ACC112 (cell line): Measurements from ENCODE around the gene MMRN1.

Source experiments
- H2AFZ ChIP-seq: fragments of 200-600 bp; sonication (generic); one replicate; pipeline ENCODE4 v1.6.0; 2017; ENCODE audit warnings: antibody characterized with exemption, low read length; ENCODE audit not compliant: unreplicated experiment
- H3K27ac ChIP-seq: fragments of 200-600 bp; sonication (generic); 2 replicates; pipeline ENCODE4 v1.5.1; 2014; ENCODE audit warnings: low read depth, mild to moderate bottlenecking, antibody characterized with exemption, low read length, moderate library complexity
- H3K27me3 ChIP-seq: fragments of 200-600 bp; sonication (generic); 2 replicates; pipeline ENCODE4 v1.6.1; 2014; ENCODE audit warnings: mild to moderate bottlenecking, antibody characterized with exemption, low read length, moderate library complexity, mixed read lengths; ENCODE audit not compliant: insufficient read depth
- H3K36me3 ChIP-seq: fragments of 200-600 bp; sonication (generic); 2 replicates; pipeline ENCODE4 v1.6.1; 2016; ENCODE audit warnings: mild to moderate bottlenecking, antibody characterized with exemption, low read length, moderate library complexity, mixed read lengths; ENCODE audit not compliant: insufficient read depth
- H3K4me1 ChIP-seq: fragments of 200-600 bp; sonication (generic); one replicate; pipeline ENCODE4 v1.6.1; 2016; ENCODE audit warnings: low read length, mixed read lengths; ENCODE audit not compliant: insufficient read depth, unreplicated experiment, control insufficient read depth
- H3K4me3 ChIP-seq: fragments of 200-600 bp; sonication (generic); 2 replicates; pipeline ENCODE4 v1.5.1; 2014; ENCODE audit warnings: mild to moderate bottlenecking, low read depth, low read length
- H3K79me2 ChIP-seq: fragments of 200-600 bp; sonication (generic); one replicate; pipeline ENCODE4 v1.6.0; 2016; ENCODE audit warnings: low read length; ENCODE audit not compliant: control insufficient read depth, unreplicated experiment, insufficient read depth

Gene MMRN1, protein sequence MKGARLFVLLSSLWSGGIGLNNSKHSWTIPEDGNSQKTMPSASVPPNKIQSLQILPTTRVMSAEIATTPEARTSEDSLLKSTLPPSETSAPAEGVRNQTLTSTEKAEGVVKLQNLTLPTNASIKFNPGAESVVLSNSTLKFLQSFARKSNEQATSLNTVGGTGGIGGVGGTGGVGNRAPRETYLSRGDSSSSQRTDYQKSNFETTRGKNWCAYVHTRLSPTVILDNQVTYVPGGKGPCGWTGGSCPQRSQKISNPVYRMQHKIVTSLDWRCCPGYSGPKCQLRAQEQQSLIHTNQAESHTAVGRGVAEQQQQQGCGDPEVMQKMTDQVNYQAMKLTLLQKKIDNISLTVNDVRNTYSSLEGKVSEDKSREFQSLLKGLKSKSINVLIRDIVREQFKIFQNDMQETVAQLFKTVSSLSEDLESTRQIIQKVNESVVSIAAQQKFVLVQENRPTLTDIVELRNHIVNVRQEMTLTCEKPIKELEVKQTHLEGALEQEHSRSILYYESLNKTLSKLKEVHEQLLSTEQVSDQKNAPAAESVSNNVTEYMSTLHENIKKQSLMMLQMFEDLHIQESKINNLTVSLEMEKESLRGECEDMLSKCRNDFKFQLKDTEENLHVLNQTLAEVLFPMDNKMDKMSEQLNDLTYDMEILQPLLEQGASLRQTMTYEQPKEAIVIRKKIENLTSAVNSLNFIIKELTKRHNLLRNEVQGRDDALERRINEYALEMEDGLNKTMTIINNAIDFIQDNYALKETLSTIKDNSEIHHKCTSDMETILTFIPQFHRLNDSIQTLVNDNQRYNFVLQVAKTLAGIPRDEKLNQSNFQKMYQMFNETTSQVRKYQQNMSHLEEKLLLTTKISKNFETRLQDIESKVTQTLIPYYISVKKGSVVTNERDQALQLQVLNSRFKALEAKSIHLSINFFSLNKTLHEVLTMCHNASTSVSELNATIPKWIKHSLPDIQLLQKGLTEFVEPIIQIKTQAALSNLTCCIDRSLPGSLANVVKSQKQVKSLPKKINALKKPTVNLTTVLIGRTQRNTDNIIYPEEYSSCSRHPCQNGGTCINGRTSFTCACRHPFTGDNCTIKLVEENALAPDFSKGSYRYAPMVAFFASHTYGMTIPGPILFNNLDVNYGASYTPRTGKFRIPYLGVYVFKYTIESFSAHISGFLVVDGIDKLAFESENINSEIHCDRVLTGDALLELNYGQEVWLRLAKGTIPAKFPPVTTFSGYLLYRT

DNA sequence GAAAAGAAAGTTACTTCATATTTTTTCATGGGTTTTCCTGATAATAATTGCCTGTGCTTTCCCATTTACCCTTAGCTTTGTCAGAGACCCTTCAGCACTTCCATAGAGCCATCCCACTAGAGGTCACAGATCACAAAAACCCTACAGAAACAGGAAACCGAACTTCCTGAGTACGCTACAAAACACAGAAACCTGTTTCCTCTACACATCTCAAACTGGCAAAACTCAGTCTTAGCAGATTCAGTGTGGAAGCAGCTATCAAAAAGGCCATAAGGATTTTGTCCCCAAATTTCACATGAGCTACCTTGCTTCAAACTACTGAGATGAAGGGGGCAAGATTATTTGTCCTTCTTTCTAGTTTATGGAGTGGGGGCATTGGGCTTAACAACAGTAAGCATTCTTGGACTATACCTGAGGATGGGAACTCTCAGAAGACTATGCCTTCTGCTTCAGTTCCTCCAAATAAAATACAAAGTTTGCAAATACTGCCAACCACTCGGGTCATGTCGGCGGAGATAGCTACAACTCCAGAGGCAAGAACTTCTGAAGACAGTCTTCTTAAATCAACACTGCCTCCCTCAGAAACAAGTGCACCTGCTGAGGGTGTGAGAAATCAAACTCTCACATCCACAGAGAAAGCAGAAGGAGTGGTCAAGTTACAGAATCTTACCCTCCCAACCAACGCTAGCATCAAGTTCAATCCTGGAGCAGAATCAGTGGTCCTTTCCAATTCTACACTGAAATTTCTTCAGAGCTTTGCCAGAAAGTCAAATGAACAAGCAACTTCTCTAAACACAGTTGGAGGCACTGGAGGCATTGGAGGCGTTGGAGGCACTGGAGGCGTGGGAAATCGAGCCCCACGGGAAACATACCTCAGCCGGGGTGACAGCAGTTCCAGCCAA lies at the start of gene MMRN1:
Gene MMRN1 (plus strand): TSS at position 206 of the 902 bp plus-strand sequence. CDS start 118 bp downstream, at position 324.
- no peaks in the 10 kb centered on the region for H3K79me2 ChIP-seq
- no peaks in the 10 kb centered on the region for H3K4me1 ChIP-seq
- H3K36me3 ChIP-seq: no peaks in the 10 kb centered on the region
- H2AFZ ChIP-seq: no peak within 1 kb of the TSS
- peaks cover 40% of the 10 kb centered on the region; the same call in 1 of the 2 replicates for H3K27me3 ChIP-seq
- no peak within 1 kb of the TSS for H3K4me3 ChIP-seq
- H3K27ac ChIP-seq: no peak within 1 kb of the TSS

DNA sequence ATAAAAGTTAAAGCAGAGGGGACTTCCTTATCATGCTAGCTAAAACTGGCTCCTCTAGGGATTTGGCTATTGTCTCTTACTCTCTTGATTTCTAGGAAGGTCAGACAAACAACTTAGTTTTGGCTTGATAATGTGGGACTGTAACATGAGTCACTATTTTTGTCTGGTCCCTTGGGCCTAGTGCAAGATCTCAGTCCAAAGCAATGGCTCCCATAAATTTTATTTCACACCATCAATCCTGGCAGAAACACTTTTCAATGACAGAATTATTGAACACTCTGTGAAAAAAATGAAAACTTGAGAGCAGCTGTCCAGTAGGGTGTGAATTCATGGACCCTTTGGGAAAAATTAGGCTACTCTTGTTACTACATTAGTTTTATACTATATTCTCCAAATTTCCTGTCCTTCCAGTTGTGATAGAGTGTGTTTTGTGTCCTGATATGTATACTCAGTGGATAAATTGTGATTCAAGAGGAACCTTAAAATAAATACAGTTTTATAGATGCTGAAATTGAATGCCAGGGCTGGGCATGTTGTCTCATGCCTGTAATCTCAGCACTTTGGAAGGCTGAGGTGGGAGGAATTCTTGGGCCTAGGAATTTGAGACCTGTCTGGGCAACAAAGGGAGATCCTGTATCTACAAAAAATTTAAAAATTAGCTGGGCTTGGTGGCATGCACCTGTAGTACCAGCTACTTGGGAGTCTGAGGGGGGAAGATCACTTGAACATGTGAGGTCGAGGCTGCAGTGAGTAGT lies 46.9 kb upstream of the MMRN1 start:
- Histone ChIP-seq H3K4me3 (no peak overlapping the region), H3K27me3 (no peaks in the 10 kb centered on the region; the same call in 1 of the 2 replicates), H3K27ac (no peak overlapping the region), H3K79me2 (no peaks in the 10 kb centered on the region), H3K36me3 (no peaks in the 10 kb centered on the region), H3K4me1 (no peaks in the 10 kb centered on the region), H2AFZ (no peak overlapping the region)

DNA sequence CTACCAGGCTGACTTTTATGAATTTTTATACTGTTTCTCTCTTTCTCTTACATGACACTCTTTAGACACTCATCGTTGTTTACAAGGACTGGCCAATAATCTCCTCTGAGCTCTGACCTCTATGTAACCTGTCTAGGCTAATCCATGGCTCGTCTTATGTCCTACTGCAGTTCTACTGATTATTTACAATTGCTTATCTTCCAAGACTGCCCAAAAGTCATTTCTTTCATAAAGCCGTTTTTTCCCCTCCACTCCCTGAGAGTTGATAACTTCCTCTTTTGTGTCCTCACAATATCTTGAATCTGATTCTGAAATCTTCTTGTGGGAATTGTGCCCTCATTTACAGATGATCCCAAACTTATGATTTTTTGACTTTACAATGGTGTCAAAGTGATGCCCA lies 39.4 kb upstream of the MMRN1 start:
- Histone ChIP-seq H2AFZ (no peak overlapping the region), H3K27ac (no peak overlapping the region), H3K79me2 (no peaks in the 10 kb centered on the region), H3K36me3 (no peaks in the 10 kb centered on the region), H3K4me3 (no peak overlapping the region), H3K27me3 (no peaks in the 10 kb centered on the region), H3K4me1 (no peaks in the 10 kb centered on the region)

DNA sequence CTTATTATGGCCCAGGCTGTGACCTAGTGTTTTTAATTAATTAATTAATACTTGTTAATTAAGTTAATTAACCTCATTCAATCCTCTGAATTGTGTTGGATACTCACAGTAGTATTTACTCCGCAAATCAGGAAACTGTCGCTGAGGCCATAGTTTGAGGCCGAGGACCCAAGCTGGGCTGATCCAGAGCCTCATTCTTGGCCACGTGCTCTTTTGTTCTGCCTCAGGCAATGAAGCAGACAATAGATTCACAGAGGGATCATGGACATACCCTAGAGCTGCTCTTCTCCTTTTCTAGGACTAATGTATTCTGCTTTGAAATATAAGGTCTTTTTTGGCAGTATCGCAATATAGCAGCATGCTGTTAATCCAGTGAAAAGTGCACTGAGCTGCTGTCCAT lies 33.7 kb upstream of the MMRN1 start:
- peaks cover 17% of the 10 kb centered on the region for H3K27me3 ChIP-seq
- H3K27ac ChIP-seq: no peak overlapping the region
- H2AFZ ChIP-seq: no peak overlapping the region
- no peaks in the 10 kb centered on the region for H3K79me2 ChIP-seq
- H3K4me1 ChIP-seq: no peaks in the 10 kb centered on the region
- no peak overlapping the region for H3K4me3 ChIP-seq
- no peaks in the 10 kb centered on the region for H3K36me3 ChIP-seq

DNA sequence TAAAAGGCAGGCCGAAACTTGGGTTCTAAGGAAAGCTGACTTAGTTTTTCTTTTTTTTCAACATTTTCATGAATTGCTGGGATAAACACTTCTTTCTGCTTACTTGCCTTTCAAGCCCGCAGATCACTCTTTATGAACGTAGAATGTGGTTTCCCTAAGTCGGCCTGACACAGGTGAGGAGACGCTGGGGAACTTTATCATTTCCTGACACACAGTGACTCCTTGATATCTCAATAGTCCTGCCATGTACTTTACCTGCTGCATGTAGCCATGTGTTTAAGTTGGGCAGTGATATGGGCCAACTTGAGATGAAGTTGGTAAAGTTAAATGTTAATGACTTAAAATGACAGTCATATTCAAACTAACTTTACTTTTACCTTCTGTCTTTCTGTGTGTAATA lies 31.1 kb upstream of the MMRN1 start:
- Histone ChIP-seq H3K79me2 (no peaks in the 10 kb centered on the region), H3K4me3 (no peak overlapping the region), H3K36me3 (no peaks in the 10 kb centered on the region), H3K4me1 (no peaks in the 10 kb centered on the region), H2AFZ (no peak overlapping the region), H3K27ac (no peak overlapping the region), H3K27me3 (peaks cover 17% of the 10 kb centered on the region)

DNA sequence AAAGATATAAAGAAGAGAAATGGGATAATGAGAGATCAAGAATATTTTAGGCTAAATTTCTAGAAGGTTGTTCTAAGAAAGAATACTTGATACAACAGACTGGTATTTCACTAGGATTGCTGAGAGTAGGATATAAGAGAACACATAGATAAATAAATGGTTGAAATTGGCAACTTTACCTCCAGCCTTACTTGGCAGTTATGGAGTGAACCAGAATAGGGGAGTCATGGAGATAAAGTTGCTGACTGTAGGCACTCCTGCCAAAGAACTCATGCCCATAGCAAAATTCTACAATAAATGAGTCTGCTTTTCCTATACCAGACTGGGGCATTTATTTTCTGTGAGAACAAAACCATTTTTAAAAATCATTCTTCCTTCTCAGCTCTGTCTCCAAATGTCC lies 26.4 kb upstream of the MMRN1 start:
- H3K27ac ChIP-seq: no peak overlapping the region

DNA sequence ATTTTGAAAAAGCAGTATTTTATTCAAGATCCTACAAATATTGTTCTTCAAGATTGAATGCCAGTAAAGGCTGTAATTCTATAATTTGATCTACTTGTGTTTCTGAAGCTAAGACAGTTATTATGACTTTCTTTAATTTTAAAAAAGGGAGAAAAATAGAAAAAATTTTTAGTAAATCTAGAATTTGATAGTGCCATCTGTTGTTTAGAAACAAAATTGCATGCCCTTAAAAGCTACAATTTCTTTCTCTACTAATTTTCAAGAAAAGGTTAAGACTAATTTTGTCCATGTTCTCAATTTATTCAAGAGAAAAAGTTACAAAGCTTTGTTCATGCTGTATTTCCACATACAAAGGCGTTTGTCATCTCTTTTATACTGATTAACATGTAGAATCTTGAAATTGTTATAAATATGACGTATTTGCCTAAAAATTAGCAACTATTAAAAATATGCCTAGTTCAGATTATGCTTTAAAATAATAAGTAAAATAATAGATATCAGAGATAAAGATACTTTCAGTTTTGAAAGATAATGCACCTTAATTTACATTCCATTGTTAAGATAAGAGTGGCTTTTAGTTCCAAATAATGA lies 25.6 kb upstream of the MMRN1 start:
- no peaks in the 10 kb centered on the region for H3K4me1 ChIP-seq
- no peak overlapping the region for H2AFZ ChIP-seq
- no peaks in the 10 kb centered on the region; the same call in 1 of the 2 replicates for H3K27me3 ChIP-seq
- no peak overlapping the region for H3K27ac ChIP-seq
- H3K36me3 ChIP-seq: no peaks in the 10 kb centered on the region
- no peaks in the 10 kb centered on the region for H3K79me2 ChIP-seq
- no peak overlapping the region for H3K4me3 ChIP-seq

More for the DNA sequence above, 26.4 kb upstream of the MMRN1 start:
- Histone ChIP-seq H3K27me3 (peaks cover 3% of the 10 kb centered on the region), H3K4me1 (no peaks in the 10 kb centered on the region), H3K36me3 (no peaks in the 10 kb centered on the region), H2AFZ (no peak overlapping the region), H3K79me2 (no peaks in the 10 kb centered on the region), H3K4me3 (no peak overlapping the region)

DNA sequence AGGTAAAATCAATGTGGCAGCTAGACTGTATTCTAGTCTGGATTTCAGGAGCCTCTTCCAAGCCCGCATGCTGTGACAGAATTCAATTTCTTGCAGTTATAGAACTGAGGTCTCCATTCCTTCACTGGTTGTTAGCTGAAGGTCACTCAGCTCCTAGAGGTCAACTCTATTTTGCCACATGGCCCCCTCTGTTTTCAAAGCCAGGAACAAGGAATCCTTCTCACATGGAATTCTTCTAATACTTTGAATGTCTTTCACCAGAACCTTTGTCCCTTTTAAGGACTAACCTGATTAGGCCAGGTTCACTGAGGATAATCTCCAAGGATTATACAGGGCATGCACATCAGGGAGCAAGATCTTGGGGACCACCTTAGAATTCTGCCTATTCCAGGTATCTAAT lies 23.4 kb upstream of the MMRN1 start:
- H3K27ac ChIP-seq: no peak overlapping the region
- no peaks in the 10 kb centered on the region for H3K36me3 ChIP-seq
- no peaks in the 10 kb centered on the region for H3K4me1 ChIP-seq
- H3K4me3 ChIP-seq: no peak overlapping the region
- H3K27me3 ChIP-seq: no peaks in the 10 kb centered on the region
- no peaks in the 10 kb centered on the region for H3K79me2 ChIP-seq
- no peak overlapping the region for H2AFZ ChIP-seq

DNA sequence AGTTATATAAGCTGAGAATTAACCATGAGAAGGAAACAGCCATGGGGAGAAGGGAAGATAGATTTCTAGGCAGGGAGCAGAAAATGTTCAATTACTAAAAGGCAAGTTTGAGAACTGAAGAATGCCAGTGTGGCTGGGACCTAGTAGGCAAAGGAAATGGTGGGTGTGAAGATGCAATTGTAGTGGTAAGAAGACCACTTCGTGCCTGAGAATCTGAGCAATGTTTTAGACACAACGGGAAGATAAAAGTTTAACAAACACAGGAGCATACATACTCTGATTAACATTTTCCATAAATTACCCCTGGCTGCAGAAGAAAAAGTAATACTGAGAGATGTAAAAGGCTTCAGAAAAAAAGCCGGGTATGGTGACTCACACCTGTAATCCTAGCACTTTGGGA lies 18.1 kb upstream of the MMRN1 start:
- no peaks in the 10 kb centered on the region for H3K36me3 ChIP-seq
- no peaks in the 10 kb centered on the region for H3K79me2 ChIP-seq
- H3K27ac ChIP-seq: no peak overlapping the region
- no peaks in the 10 kb centered on the region for H3K4me1 ChIP-seq
- peaks cover 12% of the 10 kb centered on the region; the same call in 1 of the 2 replicates for H3K27me3 ChIP-seq
- H3K4me3 ChIP-seq: no peak overlapping the region
- H2AFZ ChIP-seq: no peak overlapping the region
